GM18873 (cell line): ENCODE measurements around the gene TCP11L2.

ENCODE experiments used
- ATAC-seq: cut with Tn5 transposase; IDR thresholded peaks from one replicate; pipeline ENCODE4 v1.9.1; 2021; ENCODE audit warnings: mild to moderate bottlenecking, moderate library complexity, moderate number of reproducible peaks; ENCODE audit not compliant: unreplicated experiment, low FRiP score

The TCP11L2 gene

GRCh38 chr12:106386813-106387535 is 84.4 kb downstream of the TCP11L2 start:
- ATAC-seq = no peak

- no peak for ATAC-seq
Measured at GRCh38 chr12:106387848-106388377, 85.4 kb downstream of the TCP11L2 start.

- ATAC-seq = no peak
Measured at GRCh38 chr12:106389151-106389550, 86.6 kb downstream of the TCP11L2 start.

GRCh38 chr12:106392759-106393158 is 90.2 kb downstream of the TCP11L2 start:
- no peak for ATAC-seq
